NCI-H226 (cell line): ENCODE measurements around the gene B3GNT3.
A peak's percentile ranks its signal among the peaks of the same experiment; 100 is the strongest.
"Not testable (repeated sequence)": the region's sequence is repeated elsewhere in the genome, so short reads cannot be mapped to it uniquely, and the experiment has no call there.

Experiments
- DNase-seq: peaks from one replicate; pipeline ENCODE4 v3.0.0-alpha.2; 2015

The B3GNT3 gene

DNA sequence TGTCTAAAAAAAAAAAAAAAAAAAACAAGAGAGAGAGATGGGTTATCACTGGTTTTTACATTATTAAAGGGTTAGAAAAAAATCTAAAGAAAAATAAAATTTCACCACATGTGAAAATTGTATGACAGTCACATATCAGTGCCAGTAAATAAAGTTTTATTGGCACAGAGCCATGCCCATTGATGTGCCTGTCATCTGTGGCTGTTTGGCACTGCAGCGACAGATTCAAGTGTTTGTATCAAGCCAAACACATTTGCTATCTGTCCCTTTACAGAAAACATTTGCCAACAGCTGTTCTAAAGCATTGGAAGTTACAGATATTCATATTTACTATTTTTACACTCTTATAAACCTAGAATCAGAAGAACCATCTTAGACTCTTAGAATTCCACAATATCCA, 27.4 kb upstream of the B3GNT3 start:
- no peak for DNase-seq

DNA sequence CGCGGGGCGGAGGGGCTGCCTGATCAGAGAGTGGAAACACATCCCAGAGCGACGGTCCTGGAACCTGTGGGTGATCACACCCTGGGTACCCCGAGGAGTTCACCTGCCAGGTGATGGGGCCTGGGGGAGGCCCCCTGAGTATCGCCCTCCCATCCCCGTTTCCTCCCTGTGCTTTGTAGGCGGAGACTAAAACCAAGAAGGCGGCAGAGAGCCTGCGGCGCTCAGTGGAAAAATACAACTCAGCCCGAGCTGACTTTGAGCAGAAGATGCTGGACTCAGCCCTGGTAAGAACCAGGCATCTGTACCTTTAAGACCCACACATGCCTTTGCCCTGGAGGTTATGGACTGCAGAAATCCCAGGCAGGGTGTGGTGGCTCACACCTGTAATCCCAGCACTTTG, 24.3 kb upstream of the B3GNT3 start:
- DNase-seq = no peak

DNA sequence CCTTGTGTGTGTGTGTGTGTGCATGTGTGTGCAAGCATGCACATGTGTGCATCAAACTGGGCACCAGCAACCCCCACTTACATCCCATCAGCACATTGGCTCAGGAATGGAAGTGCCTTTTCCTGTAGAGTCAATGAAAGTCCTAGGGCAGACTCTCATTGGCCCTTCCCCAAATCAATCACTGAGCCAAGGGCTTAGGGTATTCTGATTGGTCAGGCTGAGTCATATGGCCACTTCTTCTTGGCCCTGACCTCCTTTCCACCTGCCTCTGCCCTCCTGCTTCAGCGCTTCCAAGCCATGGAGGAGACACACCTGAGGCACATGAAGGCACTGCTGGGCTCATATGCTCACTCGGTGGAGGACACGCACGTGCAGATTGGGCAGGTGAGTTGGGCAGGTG, 22.8 kb upstream of the B3GNT3 start:
- DNase-seq = no peak

DNA sequence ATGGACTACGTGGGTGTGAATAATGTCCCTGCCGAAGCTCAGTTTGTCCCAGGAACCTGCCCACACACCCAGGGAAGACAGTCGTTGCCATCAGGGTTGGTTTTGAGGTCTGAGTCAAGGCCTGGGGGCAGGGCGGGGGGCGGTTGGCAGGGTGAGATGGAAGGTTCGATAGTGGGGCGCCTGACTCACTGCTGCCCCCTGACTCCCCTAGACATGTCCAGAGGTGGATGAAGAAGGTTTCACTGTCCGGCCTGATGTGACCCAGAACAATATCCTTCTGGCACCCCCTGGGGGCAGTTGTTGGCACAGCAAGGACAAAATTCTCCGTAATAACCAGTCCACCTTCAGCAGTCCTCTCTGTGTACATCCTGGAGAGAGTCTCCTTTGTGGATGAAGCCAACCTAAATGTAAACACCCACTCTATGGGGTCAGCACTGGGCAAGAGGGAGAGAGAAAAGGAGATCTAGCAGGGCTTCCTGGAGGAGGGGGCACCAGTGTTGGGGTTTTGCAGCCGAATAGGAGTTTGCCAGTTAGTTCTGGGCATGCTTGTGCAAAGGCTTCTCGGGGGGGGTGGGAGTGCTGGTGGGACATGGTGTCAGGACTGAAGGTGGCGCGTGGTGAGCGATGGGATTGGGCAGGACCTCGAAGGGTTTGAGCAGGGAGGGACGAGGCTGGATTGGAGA, 19.6 kb upstream of the B3GNT3 start:
- no peak for DNase-seq

GRCh38 chr19:17775991-17776803, 18.7 kb upstream of the B3GNT3 start:
- no peak for DNase-seq

DNA sequence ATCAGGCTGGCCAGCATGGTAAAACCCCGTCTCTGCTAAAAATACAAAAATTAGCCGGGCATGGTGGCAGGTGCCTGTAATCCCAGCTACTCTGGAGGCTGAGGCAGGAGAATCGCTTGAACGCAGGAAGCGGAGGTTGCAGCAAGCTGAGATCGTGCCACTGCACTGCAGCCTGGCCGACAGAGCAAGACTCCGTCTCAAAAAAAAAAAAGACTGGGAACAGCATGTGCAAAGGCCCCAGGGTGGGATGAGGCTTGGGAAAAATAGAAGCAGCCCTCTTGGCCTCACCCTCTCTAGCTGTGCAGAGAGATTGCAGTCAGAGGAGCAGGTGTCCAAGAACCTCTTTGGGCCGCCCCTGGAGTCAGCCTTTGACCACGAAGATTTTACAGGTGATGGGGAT, 17.1 kb upstream of the B3GNT3 start:
- not testable (repeated sequence) for DNase-seq

GRCh38 chr19:17778251-17778967, 16.5 kb upstream of the B3GNT3 start:
- DNase-seq = peak; percentile 86

GRCh38 chr19:17778968-17779929, 15.7 kb upstream of the B3GNT3 start:
- DNase-seq = peak; percentile 80

DNA sequence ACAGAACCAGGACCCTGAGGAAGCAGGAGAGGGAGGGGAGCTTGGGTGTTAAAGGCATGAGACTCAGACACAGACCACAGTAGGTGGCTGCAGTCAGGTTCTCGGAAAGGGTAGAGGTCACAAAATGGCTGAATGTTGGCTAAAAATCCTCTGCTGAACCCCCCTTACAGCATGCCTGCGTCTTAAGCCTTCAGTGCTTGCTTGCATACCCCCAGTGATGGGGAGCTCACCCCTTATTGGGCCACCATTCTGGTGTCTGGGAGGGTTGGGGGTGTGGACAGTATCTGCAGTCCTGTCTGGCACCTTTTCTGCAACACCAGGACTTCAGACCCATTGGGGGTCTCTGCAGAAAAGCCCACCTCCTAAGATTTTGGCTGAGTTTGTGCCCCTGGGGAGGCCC, 14.2 kb upstream of the B3GNT3 start:
- DNase-seq = no peak

- not testable (repeated sequence) for DNase-seq
Measured at GRCh38 chr19:17783721-17784120, 11.2 kb upstream of the B3GNT3 start.

- peak; percentile 21 for DNase-seq
Measured at GRCh38 chr19:17784201-17785008, 10.5 kb upstream of the B3GNT3 start.

DNA sequence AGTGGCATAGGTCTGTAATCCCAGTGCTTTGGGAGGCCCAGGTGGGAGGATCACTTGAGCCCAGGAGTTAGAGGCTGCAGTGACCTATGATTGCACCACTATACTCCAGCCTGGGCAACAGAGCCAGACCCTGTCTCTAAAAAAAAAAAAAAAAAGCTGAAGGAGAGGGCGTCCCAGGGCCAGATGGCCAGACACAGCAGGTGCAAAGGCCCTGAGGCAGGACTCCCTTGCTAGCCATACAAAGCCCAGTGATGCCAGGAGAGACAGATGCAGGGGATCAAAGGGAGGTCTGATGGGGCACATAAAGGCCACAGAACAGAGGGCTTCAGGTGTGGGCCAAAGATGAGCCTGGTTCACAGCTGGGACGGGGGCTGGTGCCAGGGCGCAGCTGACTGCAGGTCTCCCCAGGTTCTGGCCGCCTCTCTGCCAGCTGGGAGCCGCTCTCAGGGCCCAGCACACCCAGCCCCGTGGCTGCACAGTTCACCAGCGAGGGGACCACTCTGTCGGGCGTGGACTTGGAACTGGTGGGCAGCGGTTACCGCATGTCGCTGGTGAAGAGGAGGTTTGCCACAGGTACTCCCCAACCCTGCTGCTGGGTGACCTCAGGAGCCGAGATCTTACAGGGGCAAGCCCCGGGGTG, 7.5 kb upstream of the B3GNT3 start:
- no peak for DNase-seq

- DNase-seq = no peak
Measured at GRCh38 chr19:17788632-17789031, 6.3 kb upstream of the B3GNT3 start.

- no peak for DNase-seq
Measured at GRCh38 chr19:17790059-17790780, 4.7 kb upstream of the B3GNT3 start.

DNA sequence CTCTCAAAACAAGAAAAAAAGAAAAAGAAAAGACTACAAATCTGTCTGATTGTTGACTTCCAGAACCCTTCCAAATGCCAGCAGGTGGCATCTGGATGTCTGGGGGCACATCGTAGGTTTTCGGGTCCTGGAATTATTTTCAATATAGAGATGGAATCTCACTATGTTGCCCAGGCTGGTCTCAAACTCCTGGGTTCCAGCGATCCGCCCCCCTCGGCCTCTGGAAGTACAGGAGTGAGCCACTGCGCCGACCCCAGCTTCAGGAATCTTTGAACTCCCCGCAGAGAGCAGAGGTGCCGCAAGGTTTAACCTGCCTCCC, 567 bp upstream of the B3GNT3 start:
- no peak for DNase-seq

- no peak for DNase-seq
Measured at GRCh38 chr19:17795495-17795856, 538 bp downstream of the B3GNT3 start.

DNA sequence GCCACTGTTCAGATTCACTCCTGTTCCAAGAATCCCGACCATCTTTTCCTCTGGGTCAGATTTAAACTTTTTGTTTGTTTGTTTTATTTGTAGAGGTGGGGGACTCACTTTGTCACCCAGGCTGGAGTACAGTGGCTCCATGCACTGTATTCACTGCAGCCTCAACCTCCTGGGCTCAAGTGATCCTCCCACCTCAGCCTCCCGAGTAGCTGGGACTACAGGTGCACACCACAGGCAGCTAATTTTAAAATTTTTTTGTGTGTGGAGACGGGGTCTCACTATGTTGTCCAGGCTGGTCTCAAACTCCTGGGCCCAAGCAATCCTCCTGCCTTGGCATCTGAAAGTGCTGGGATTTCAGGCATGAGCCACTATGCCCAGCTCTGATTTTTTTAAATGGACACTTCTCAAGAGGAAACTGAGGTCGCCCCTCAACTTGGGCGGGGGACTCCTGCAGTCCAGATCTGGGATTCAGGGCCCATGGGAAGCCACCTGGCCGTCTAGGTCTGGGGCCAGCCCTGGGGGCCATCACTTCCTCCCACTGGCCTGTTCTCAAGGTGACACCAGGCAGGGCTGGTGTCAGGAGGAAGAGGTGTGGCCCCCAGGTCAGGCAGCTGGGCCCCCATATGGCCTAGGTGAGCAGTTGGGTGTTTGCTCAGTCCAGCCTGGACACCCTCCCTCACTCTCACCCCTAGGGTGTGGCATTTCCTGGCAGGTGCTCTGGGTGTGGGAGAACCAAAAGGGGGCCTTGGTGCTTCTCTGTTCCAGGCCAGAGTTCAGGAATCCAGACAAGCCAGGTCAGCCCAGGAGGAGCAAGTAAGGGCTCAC, 1.3 kb downstream of the B3GNT3 start:
- DNase-seq = no peak

GRCh38 chr19:17796838-17797423, 2.0 kb downstream of the B3GNT3 start:
- DNase-seq = no peak

DNA sequence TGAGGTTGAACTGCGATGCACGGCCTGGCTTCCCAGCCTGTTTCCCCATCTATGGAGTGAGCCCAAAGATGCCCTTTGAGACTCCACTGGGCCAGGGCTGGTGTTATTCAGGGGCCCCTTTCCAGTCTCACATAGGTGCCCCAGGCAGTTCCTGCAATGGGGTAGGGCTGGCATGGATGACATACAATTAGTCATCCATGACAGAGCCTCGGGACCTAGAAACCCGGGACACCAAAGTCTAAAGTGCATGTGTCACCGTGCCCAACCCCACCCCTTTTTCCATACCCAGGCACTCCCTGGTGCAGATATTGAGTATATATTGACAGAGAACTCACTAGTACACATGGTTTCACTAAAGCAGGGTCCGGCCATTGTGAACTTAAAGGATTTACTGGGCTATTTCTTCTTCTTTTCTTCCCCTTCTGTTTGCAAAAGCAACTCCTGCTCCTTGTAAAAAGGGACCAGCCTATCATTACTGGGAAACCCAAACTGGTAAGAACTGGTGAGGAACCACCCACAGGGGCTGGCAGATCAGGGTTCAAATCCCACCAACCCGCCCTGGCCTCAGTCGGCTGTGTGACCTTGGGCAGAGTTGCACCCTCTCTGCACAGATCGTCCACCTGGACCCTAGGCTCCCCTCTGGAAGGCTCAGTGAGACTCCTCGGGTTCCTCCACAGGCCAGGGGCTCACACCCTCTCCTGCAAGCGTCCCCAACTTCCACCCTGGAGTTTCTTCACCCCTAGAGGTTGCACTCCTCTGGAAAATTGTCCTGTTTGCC, 2.7 kb downstream of the B3GNT3 start:
- peak; percentile 25 for DNase-seq
